Subcutaneous preadipocyte (primary cell): Measurements from ENCODE around the gene EFNA2. TPM values are rescaled to one million over a fixed set of nuclear protein-coding genes. Genes with fewer than 3 reads are reported as not detected.

Experiments
- total RNA-seq: library from RNA; depleted of rRNA; stranded (reverse); fragments of >200 nt; gene quantifications from 2 replicates; pipeline ENCODE4 v1.2.3, GENCODE V29; 2012

The EFNA2 gene
- total RNA-seq, result not detected in 2 replicates

DNA sequence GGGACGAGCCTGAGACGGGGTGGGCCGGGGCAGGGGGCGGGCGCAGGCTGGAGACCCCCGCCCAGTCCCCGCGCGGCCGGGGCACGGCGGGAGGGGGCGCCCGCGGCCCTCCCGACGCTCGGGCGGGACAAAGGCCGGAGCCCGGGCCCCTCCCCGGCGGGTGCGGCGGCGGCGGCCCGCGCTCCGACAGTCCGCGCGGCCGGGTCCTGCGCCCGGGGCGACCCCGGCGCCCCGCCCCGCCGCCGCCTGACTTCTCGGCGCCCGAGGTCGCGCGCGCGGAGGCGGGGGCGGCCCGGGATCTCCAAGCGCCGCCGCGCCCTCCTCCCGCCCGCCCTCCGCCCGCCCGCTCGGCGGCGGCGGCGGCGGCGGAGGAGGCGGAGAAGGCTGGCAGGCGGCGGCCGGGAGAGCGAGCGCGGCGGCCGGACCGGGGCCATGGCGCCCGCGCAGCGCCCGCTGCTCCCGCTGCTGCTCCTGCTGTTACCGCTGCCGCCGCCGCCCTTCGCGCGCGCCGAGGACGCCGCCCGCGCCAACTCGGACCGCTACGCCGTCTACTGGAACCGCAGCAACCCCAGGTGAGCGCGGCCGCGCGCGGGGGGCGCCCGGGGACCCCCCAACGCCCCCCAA is at the start of gene EFNA2:
Gene EFNA2 (plus strand): TSS at position 137 of the 624 bp plus-strand sequence. CDS start 296 bp downstream, at position 433.

DNA sequence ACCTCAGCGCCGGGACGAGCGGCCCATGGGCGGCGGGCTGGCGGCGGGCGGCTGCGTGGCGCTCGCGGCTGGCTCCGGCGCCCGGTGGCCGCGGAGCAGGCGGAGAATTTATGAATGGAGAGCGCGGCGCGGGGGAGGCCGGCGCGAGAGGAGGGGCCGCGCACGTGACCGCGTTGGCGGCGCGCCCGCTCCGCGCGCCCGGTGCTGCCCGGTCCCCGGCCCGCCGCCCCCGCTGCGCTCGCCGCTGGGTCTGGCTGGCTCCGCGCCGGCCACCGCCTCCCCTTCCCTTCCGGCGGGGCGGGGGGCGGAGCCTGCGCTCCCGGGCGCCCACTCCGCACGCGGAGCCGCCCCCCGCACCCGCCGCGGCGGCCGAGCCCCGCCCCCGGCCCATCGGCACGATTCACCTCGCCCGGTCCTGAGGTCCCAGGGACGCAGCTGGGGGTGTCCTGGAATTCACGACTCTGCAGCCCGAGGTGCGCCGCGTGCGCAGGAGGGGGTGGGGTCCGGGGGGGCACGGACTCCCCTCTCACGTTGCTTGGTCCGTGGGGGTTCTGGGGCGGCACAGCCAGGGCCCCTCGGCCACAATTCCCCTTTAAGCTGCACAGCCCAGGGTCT is 47.8 kb upstream of the EFNA2 start, which contains the start of gene CBARP:
Gene CBARP (minus strand): TSS at position 252 of the 615 bp plus-strand sequence. CDS start 1,905 bp downstream, outside the sequence.

DNA sequence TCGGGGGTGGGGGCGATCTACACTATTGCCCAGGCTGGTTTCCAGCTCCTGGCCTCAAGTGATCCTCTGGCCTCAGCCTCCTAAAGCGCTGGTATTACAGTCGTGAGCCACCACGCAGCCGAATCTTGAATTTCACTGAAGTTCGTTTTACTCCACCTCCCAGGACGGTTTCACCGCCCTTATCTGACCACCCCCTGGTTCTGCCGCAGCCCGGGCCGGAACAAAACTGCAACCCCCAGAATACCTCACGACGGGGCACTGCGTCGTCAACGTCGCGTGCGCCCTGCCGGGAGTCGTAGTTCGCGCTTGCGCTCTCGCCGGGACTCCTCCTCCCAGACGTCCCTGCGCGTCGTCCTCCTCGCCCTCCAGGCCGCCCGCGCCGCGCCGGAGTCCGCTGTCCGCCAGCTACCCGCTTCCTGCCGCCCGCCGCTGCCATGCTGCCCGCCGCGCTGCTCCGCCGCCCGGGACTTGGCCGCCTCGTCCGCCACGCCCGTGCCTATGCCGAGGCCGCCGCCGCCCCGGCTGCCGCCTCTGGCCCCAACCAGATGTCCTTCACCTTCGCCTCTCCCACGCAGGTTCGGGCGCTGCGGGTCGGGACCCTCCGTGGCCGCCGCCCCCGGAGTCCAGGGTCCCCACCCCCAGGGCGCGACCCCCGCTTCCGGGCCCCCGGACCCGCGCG is 44.1 kb upstream of the EFNA2 start, which contains the start of gene ATP5F1D:
Gene ATP5F1D (plus strand): TSS at position 335 of the 679 bp plus-strand sequence. CDS start 100 bp downstream, at position 435.

DNA sequence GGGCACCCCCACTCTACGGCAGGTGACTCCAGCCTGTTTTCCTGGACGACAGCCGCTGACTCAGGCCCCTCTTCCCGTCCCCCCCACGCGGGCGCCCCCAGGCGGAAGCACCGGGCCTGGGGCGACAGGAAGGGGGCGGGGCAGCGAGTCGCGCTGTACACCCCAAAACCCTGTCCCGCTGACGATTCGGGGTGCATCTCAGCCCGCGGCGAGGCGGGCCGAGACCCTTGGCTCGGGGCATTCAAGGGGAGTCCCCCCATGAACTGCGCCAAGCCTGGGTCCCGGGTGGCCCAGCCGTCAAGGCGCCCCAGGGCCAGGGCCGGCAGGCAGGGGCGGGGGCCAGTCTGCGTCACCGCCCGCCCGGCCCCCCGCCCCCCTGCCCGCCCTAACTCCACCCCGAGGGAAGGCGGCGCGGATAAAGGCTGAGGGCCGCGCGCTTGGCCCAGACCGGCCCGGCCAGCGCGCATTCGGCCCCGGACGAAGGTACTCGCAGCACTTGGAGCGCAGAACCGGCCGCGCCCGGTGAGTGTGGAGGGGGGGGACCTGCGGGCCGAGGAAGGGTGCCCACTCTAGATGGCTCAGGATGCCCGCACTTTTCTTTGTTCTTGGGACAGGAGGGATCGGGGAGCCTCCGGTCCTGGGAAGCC is 37.4 kb upstream of the EFNA2 start, which contains the start of gene MIDN:
Gene MIDN (plus strand): TSS at position 445 of the 647 bp plus-strand sequence. CDS start 1,714 bp downstream, outside the sequence.

DNA sequence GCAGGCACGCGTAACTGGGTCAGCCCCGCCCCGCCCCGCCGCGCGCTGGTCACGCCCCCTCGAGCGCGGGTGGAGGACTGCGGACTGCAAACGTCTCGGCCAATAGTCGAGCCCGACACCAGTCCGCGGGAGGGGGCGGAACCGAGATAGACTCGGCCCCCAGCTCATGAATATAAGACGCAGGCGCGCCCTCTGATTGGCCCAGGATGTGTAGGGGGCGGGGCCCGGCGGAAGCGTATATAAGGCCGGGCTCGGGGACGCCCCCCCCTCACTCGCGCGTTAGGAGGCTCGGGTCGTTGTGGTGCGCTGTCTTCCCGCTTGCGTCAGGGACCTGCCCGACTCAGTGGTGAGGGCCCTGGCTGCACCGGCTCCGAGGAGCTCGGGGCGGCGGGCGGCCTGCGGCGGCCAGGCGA is 16.6 kb upstream of the EFNA2 start, which contains the start of gene CIRBP:
Gene CIRBP (plus strand): TSS at position 268 of the 413 bp plus-strand sequence. CDS start 1,602 bp downstream, outside the sequence.

DNA sequence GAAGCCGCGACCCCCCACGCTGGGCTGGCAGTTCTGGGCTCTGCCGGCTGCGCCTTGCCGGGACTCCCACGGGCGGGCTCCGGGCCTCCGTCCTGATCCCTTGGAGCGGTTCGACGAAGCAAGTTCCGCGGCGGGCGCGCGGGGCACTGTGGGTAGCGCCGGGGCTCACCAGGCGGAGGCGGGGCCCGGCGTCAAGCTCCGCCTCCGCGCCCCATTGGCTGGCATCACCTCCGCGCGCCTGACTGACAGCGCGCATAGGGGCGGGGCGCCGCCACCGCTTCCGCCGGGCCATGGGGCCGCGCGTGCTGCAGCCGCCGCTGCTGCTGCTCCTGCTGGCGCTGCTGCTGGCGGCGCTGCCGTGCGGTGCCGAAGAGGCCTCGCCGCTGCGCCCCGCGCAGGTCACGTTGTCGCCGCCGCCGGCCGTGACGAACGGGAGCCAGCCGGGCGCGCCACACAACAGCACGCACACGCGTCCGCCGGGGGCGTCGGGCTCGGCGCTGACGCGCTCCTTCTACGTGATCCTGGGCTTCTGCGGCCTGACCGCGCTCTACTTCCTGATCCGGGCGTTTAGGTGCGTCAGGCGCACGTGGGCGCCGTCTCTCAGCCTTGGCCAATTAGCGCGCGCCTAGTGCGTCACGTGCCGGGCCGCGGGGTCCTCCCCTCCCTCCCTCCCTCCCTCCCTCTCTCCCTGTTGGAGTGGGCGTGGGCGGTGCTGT is 10.3 kb upstream of the EFNA2 start, which contains the start of gene FAM174C:
Gene FAM174C (plus strand): TSS at position 271 of the 716 bp plus-strand sequence. CDS start 20 bp downstream, at position 291.

Other genes with a start within 250 kb of the EFNA2 start
- gene ABCA7, start 245.8 kb upstream of the EFNA2 start, total RNA-seq, result 4.0 and 4.3 TPM in 2 replicates
- gene ARHGAP45, start 218.7 kb upstream of the EFNA2 start, total RNA-seq, result 0.78 and 1.5 TPM in 2 replicates
- gene POLR2E, start 190.5 kb upstream of the EFNA2 start, total RNA-seq, result 84.5 and 113 TPM in 2 replicates
- gene GPX4, start 181.9 kb upstream of the EFNA2 start, total RNA-seq, result 326 and 402 TPM in 2 replicates
- gene SBNO2, start 111.6 kb upstream of the EFNA2 start, total RNA-seq, result 44.4 and 46.3 TPM in 2 replicates
- gene STK11, start 80.1 kb upstream of the EFNA2 start, total RNA-seq, result 58.4 and 85.0 TPM in 2 replicates
- gene CBARP, start 47.9 kb upstream of the EFNA2 start, total RNA-seq, result 2.9 and 4.7 TPM in 2 replicates
- gene ATP5F1D, start 44.1 kb upstream of the EFNA2 start, total RNA-seq, result 25.4 and 32.7 TPM in 2 replicates
- 15.8 and 21.9 TPM in 2 replicates for gene MIDN, start 37.3 kb upstream of the EFNA2 start, total RNA-seq
- 99.2 and 106 TPM in 2 replicates for gene CIRBP, start 16.5 kb upstream of the EFNA2 start, total RNA-seq
- 28.9 and 36.4 TPM in 2 replicates for gene FAM174C, start 10.3 kb upstream of the EFNA2 start, total RNA-seq
- gene NDUFS7, start 98.0 kb downstream of the EFNA2 start, total RNA-seq, result 57.5 and 71.7 TPM in 2 replicates
- 23.9 and 42.6 TPM in 2 replicates for gene GAMT, start 115.7 kb downstream of the EFNA2 start, total RNA-seq
- gene DAZAP1, start 121.7 kb downstream of the EFNA2 start, total RNA-seq, result 49.6 and 88.9 TPM in 2 replicates
- gene RPS15, start 152.5 kb downstream of the EFNA2 start, total RNA-seq, result 481 and 668 TPM in 2 replicates
- gene APC2, start 164.2 kb downstream of the EFNA2 start, total RNA-seq, result under 0.01 and 0.37 TPM in 2 replicates
- gene C19orf25, start 193.3 kb downstream of the EFNA2 start, total RNA-seq, result 19.1 and 27.8 TPM in 2 replicates
- gene PCSK4, start 204.5 kb downstream of the EFNA2 start, total RNA-seq, result 0.78 and 1.8 TPM in 2 replicates
- 1.2 and 2.6 TPM in 2 replicates for gene REEP6, start 205.3 kb downstream of the EFNA2 start, total RNA-seq
- 1.6 and 2.2 TPM in 2 replicates for gene ADAMTSL5, start 227.1 kb downstream of the EFNA2 start, total RNA-seq
- not detected in 2 replicates for gene PLK5, start 238.2 kb downstream of the EFNA2 start, total RNA-seq